GM12878 (cell line): ENCODE results near the gene NOVA1. TPM values are rescaled to one million over a fixed set of nuclear protein-coding genes. Genes with fewer than 3 reads are reported as not detected.

Source experiments
- ATAC-seq: fragments of 200-7000 bp; cut with Tn5 transposase; 3 replicates; pipeline ENCODE4 v1.9.1; 2020; ENCODE audit warnings: mild to moderate bottlenecking, moderate library complexity
- BruUV-seq: library from RNA; stranded (reverse); fragments of 400-500 nt; replicated peaks from 2 replicates; lab custom pipeline; 2021; lab: Mats Ljungman, UMichigan
- CTCF ChIA-PET: fragments of 300-600 bp; sonication (Branson Sonifier 250); formaldehyde crosslinking; extraction: SDS; loops from one replicate; lab custom pipeline; 2021; ENCODE audit warnings: inconsistent platforms; lab: Yijun Ruan, JAX
- POLR2A ChIA-PET: fragments of 350-600 bp; formaldehyde crosslinking; extraction: SDS; loops from one replicate; lab custom pipeline; 2021; ENCODE audit warnings: inconsistent platforms; lab: Charles Lee
- RAD21 ChIA-PET: fragments of 300-600 bp; sonication (Branson Sonifier 250); formaldehyde crosslinking; loops from one replicate; lab custom pipeline; 2023; ENCODE audit warnings: antibody characterized with exemption; ENCODE audit not compliant: unreplicated experiment; lab: Charles Lee
- SMC1A ChIA-PET: fragments of 300-600 bp; sonication (Branson Sonifier 250); formaldehyde crosslinking; loops from one replicate; lab custom pipeline; 2023; ENCODE audit not compliant: unreplicated experiment, uncharacterized antibody; lab: Charles Lee
- DNase-seq: peaks from one replicate; pipeline ENCODE4 v3.0.0-alpha.2; 2011; ENCODE audit warnings: low read depth, low spot score
- FAIRE-seq: peaks from 3 replicates; lab custom pipeline; 2011; peaks lifted over from hg19 to GRCh38; lab: Jason Lieb, UNC
- H2AFZ ChIP-seq: 2 replicates; pipeline ENCODE4 v1.6.0; 2011; ENCODE audit warnings: low read depth, low read length, control low read depth; ENCODE audit not compliant: control insufficient read depth
- H3K27ac ChIP-seq: 2 replicates; pipeline ENCODE4 v1.5.1; 2011; ENCODE audit warnings: control low read depth; ENCODE audit not compliant: control insufficient read depth, insufficient read depth
- H3K27me3 ChIP-seq, 2 experiments: replicated peaks in 1 of 2; 2 replicates each; pipeline versions ENCODE4 v1.6.0 to v1.6.1; 2011; ENCODE audit warnings: low read length in 1 of 2; ENCODE audit not compliant: control insufficient read depth in 2 of 2, insufficient read depth in 2 of 2
- H3K36me3 ChIP-seq, 2 experiments: 2 replicates each; pipeline ENCODE4 v1.5.1; 2011; ENCODE audit warnings: low read length in 1 of 2; ENCODE audit not compliant: control insufficient read depth in 2 of 2, insufficient read depth in 2 of 2
- H3K4me1 ChIP-seq: 2 replicates; pipeline ENCODE4 v1.6.1; 2011; ENCODE audit warnings: mild to moderate bottlenecking, low read length, moderate library complexity, mixed read lengths; ENCODE audit not compliant: control insufficient read depth, insufficient read depth
- H3K4me2 ChIP-seq: 2 replicates; pipeline ENCODE4 v1.6.0; 2011; ENCODE audit warnings: control low read depth; ENCODE audit not compliant: control insufficient read depth, insufficient read depth
- H3K4me3 ChIP-seq: fragments of 200-600 bp; sonication (generic); 2 replicates; pipeline ENCODE4 v1.5.1; 2016
- H3K79me2 ChIP-seq: 2 replicates; pipeline ENCODE4 v1.6.0; 2011; ENCODE audit warnings: low read length; ENCODE audit not compliant: control insufficient read depth, insufficient read depth
- H3K9ac ChIP-seq: 2 replicates; pipeline ENCODE4 v1.8.0; 2011; ENCODE audit warnings: low read length, control low read depth, mixed read lengths; ENCODE audit not compliant: control insufficient read depth, insufficient read depth
- H3K9me3 ChIP-seq: replicated peaks from 3 replicates; pipeline ENCODE4 v1.5.1; 2011; ENCODE audit warnings: mild to moderate bottlenecking, low read length; ENCODE audit not compliant: control insufficient read depth, insufficient read depth
- H4K20me1 ChIP-seq: 2 replicates; pipeline ENCODE4 v1.6.0; 2011; ENCODE audit not compliant: control insufficient read depth, insufficient read depth
- FOXK2 ChIP-seq: fragments of 450-650 bp; IDR thresholded peaks from 2 replicates; pipeline ENCODE4 v1.6.1; 2017; ENCODE audit warnings: mild to moderate bottlenecking, moderate library complexity
- SPI1 ChIP-seq: IDR thresholded peaks from 2 replicates; pipeline ENCODE4 v1.6.1; 2011; ENCODE audit warnings: low read depth, mild to moderate bottlenecking, low read length, moderate library complexity, borderline replicate concordance; ENCODE audit not compliant: insufficient read depth
- WGBS: methylation state at CpG from one replicate; pipeline ENCODE4 v1.1.6; 2016; ENCODE audit warnings: low lambda C conversion rate; ENCODE audit not compliant: insufficient replicate concordance, insufficient coverage; ENCODE audit errors: missing lambda C conversion rate; 5-methylcytosine and 5-hydroxymethylcytosine counted together
- in situ Hi-C: fragments of 300-500 bp; cut with MboI; formaldehyde crosslinking; loops from 9 replicates; pipeline ENCODE4 v1.14.3; 2018; ENCODE audit warnings: mixed read lengths
- intact Hi-C: fragments of 100-400 bp; cut with micrococcal nuclease; formaldehyde crosslinking; loops from one replicate; pipeline ENCODE4 v1.14.2; 2022; ENCODE audit not compliant: unreplicated experiment
- polyA plus RNA-seq, 11 experiments: library from polyadenylated mRNA; depleted of rRNA in 4 of 11; unstranded in 6 of 11; stranded (reverse) in 5 of 11; fragments of >200 nt; fragmentation: Nextera tagmentation in 4 of 11; fragmentation: Illumina TruSeq in 1 of 11; extraction: Ambion mirVana in 4 of 11; extraction: Trizol in 1 of 11; gene quantifications; 1 replicate in 1 of 11; 2 replicates in 10 of 11; pipeline versions ENCODE4 v1.2.1 to v1.2.3, GENCODE V29; 2011 to 2016; ENCODE audit warnings: inconsistent platforms in 2 of 11, missing spikeins in 2 of 11, low read depth in 1 of 11
- total RNA-seq, 4 experiments: library from RNA; depleted of rRNA in 3 of 4; stranded (reverse); fragments of >200 nt in 3 of 4; fragmentation: Illumina TruSeq in 1 of 4; extraction: Trizol in 1 of 4; gene quantifications; 2 replicates each; pipeline versions ENCODE4 v1.2.1 to v1.2.3, GENCODE V29; 2013 to 2021
- TF ChIP-seq, protein P1 (sequence below): fragments of 450-650 bp; IDR thresholded peaks from 2 replicates; pipeline ENCODE4 v1.6.1; 2014; ENCODE audit warnings: mild to moderate bottlenecking
- TF ChIP-seq, protein P2 (sequence below): fragments of 450-650 bp; IDR thresholded peaks from 2 replicates; pipeline ENCODE4 v1.6.1; 2017; ENCODE audit warnings: mild to moderate bottlenecking, low read depth, inconsistent platforms; ENCODE audit not compliant: poor library complexity, severe bottlenecking

Gene NOVA1
- total and polyA plus RNA-seq, 10 of the 15 experiments (the other 5 are each of a cell fraction or from before 2014, with no cell fraction given): 0.05 to 0.41 TPM; not detected in 8

DNA sequence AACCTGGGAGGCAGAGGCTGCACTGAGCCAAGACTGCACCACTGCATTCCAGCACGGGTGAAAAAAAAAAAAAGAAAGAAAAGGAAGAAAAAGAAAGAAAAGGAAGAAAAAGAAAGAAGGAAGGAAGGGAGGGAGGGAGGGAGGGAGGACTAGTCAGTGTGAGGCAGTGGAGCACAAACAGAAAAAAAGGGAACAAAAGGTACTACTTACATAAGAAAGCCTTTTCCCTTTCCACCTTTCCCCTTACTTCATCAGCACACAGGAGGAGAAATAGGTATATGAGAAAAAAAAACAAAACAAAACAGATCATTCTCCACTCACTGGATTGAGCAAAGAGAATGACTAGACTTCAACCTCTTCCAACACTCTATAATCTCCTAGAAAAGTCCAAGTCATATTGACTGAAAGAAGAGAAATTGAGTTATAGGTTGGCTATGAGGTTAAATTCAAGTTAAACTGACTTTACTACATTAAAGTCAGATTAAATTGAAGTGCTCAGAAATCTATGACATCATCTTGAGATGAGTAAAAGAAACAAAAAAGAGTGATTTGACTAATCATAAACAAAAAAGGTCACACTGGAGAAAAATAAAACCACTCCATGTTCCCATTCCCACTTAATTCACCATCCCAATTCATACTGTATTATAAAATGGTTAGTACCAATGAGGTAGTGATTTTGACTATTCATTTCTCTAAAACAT, 43.6 kb downstream of the NOVA1 start:
- Histone ChIP-seq H3K9ac (no peak overlapping the region), H3K4me2 (no peak overlapping the region), H3K9me3 (no peaks in the 10 kb centered on the region), H3K4me1 (no peaks in the 10 kb centered on the region), H3K79me2 (no peaks in the 10 kb centered on the region), H4K20me1 (no peaks in the 10 kb centered on the region), H3K4me3 (no peak overlapping the region), H2AFZ (no peak overlapping the region), H3K27ac (no peak overlapping the region), H3K36me3 (no peaks in the 10 kb centered on the region), H3K27me3 (no peaks in the 10 kb centered on the region)
- ChIA-PET RAD21 (no interaction called here), CTCF (no interaction called here), POLR2A (no interaction called here), SMC1A (no interaction called here)
- WGBS: 0% methylated on average over 1 of the region's 1 CpG
- TF ChIP-seq FOXK2: no peak
- no peak for TF ChIP-seq SPI1
- no TSS peak for BruUV-seq
- intact Hi-C loops (no loop called here), in situ Hi-C loops (no loop called here)
- DNase-seq (no peak), FAIRE-seq (no peak), ATAC-seq (no peak)

DNA sequence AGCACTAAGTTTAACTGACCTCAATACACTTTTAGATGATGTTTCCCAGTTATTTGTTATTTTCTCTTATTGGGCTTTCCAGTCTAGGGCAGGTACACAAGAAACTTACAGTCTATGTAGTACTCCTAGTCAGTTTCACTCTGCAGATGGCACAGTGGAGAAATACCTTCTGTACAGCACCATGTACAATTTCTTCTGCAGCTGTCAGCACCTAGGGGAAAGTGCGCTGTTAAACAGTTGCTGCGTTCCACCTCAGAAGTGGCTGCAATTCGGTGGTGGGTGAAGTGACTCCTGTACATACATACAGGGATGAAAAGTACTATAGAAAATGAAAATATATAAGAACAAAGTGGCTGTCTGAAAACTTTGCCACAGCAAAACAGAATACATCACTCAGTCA, 48.3 kb downstream of the NOVA1 start:
- whole genome bisulfite sequencing: 74% methylated on average over 3 of the region's 3 CpGs
- intact Hi-C loops: no loop called here
- Histone ChIP-seq H3K36me3 (no peaks in the 10 kb centered on the region), H4K20me1 (no peaks in the 10 kb centered on the region)
- TF ChIP-seq, protein P1, sequence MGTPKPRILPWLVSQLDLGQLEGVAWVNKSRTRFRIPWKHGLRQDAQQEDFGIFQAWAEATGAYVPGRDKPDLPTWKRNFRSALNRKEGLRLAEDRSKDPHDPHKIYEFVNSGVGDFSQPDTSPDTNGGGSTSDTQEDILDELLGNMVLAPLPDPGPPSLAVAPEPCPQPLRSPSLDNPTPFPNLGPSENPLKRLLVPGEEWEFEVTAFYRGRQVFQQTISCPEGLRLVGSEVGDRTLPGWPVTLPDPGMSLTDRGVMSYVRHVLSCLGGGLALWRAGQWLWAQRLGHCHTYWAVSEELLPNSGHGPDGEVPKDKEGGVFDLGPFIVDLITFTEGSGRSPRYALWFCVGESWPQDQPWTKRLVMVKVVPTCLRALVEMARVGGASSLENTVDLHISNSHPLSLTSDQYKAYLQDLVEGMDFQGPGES: no peak
- TF ChIP-seq, protein P2, sequence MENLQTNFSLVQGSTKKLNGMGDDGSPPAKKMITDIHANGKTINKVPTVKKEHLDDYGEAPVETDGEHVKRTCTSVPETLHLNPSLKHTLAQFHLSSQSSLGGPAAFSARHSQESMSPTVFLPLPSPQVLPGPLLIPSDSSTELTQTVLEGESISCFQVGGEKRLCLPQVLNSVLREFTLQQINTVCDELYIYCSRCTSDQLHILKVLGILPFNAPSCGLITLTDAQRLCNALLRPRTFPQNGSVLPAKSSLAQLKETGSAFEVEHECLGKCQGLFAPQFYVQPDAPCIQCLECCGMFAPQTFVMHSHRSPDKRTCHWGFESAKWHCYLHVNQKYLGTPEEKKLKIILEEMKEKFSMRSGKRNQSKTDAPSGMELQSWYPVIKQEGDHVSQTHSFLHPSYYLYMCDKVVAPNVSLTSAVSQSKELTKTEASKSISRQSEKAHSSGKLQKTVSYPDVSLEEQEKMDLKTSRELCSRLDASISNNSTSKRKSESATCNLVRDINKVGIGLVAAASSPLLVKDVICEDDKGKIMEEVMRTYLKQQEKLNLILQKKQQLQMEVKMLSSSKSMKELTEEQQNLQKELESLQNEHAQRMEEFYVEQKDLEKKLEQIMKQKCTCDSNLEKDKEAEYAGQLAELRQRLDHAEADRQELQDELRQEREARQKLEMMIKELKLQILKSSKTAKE: no peak
- TF ChIP-seq, all 136 proteins: peak for 0
- ChIA-PET CTCF (no interaction called here), POLR2A (no interaction called here), RAD21 (no interaction called here), SMC1A (no interaction called here)
- no peak overlapping the region for H3K4me3 ChIP-seq
- no peak overlapping the region for H3K4me2 ChIP-seq
- no peaks in the 10 kb centered on the region for H3K4me1 ChIP-seq
- no TSS peak for BruUV-seq
- no peak overlapping the region for H3K9ac ChIP-seq
- no peaks in the 10 kb centered on the region for H3K79me2 ChIP-seq
- in situ Hi-C loops: no loop called here
- no peak overlapping the region for H3K27ac ChIP-seq
- H3K9me3 ChIP-seq: no peaks in the 10 kb centered on the region; the same call in 2 of the 3 replicates
- H2AFZ ChIP-seq: no peak overlapping the region
- ATAC-seq (no peak), DNase-seq (no peak), FAIRE-seq (no peak)
- H3K27me3 ChIP-seq: no peaks in the 10 kb centered on the region
